Right lobe of liver (tissue), 6 donors: ENCODE data around the gene EHMT2. TPM values are rescaled to one million over a fixed set of nuclear protein-coding genes. Genes with fewer than 3 reads are reported as not detected.

Experiments used
- ATAC-seq, 4 donors: fragments of 200-7000 bp; cut with Tn5 transposase; one replicate each; pipeline ENCODE4 v1.9.1; 2020; ENCODE audit warnings: mild to moderate bottlenecking in 4 of 4, moderate library complexity in 4 of 4
- DNase-seq, 3 donors: peaks; one replicate each; pipeline ENCODE4 v3.0.0-alpha.2; 2020
- H3K27ac ChIP-seq, 3 donors: fragments of 200-600 bp; one replicate each; pipeline ENCODE4 v1.8.0; 2022
- H3K27me3 ChIP-seq, 2 donors: fragments of 200-600 bp; one replicate each; pipeline ENCODE4 v1.8.0; 2022
- H3K36me3 ChIP-seq, 4 donors: fragments of 200-600 bp; sonication (generic) in 1 of 4; one replicate each; pipeline versions ENCODE4 v1.5.1 to v1.8.0; 2017 to 2022; ENCODE audit warnings: control low read depth in 1 of 4
- H3K4me1 ChIP-seq, 4 donors: fragments of 200-600 bp; sonication (generic) in 1 of 4; one replicate each; pipeline versions ENCODE4 v1.5.1 to v1.8.0; 2017 to 2022; ENCODE audit warnings: control low read depth in 1 of 4
- H3K4me3 ChIP-seq, 3 donors: fragments of 200-600 bp; one replicate each; pipeline ENCODE4 v1.8.0; 2022
- H3K9me3 ChIP-seq, 4 donors: fragments of 200-600 bp; sonication (generic) in 1 of 4; one replicate each; pipeline versions ENCODE4 v1.5.1 to v1.8.0; 2017 to 2022; ENCODE audit warnings: control low read depth in 1 of 4
- CTCF ChIP-seq, 4 donors: fragments of 200-600 bp in 3 of 4; fragments of 450-650 bp in 1 of 4; IDR thresholded peaks; one replicate each; pipeline versions ENCODE4 v1.5.1 to v1.8.0; 2016 to 2022; ENCODE audit warnings: antibody characterized with exemption in 4 of 4, mild to moderate bottlenecking in 2 of 4
- POLR2A ChIP-seq: fragments of 450-650 bp; IDR thresholded peaks from one replicate; pipeline ENCODE4 v1.6.1; 2017; ENCODE audit warnings: antibody characterized with exemption, mild to moderate bottlenecking
- WGBS: methylation state at CpG from one replicate; pipeline ENCODE4 v1.1.6; 2018; ENCODE audit warnings: low coverage, low lambda C conversion rate; ENCODE audit not compliant: insufficient coverage; ENCODE audit errors: missing lambda C conversion rate; 5-methylcytosine and 5-hydroxymethylcytosine counted together
- intact Hi-C, 2 donors: fragments of 100-400 bp; cut with DNase I; formaldehyde crosslinking; loops; one replicate each; pipeline versions ENCODE4 v1.11.2 to v1.14.1; 2022
- small RNA-seq, 2 experiments: library from RNA; depleted of rRNA; stranded (forward); fragments of <200 nt; gene quantifications; one replicate each; pipeline ENCODE3, GENCODE V24; 2016
- total RNA-seq, 6 experiments: library from RNA; depleted of rRNA in 2 of 6; stranded (reverse); fragments of >200 nt in 2 of 6; fragmentation: NEBNext Ultra II Directional in 3 of 6; extraction: Animal tissue kit (Norgen Biotek cat#: 25700) in 3 of 6; gene quantifications; one replicate each; pipeline versions ENCODE4 v1.1.0 to v1.2.4, GENCODE V29; 2016 to 2023
- donor health status: DM: no; HTN: yes; CAD: no.
- donor health status: DM: no; HTN: no; CAD: no.
- donor health status: DM: no; HTN: no; CAD: no.
- donor health status: DM: no; HTN: yes; CAD: no.
- donor health status: DM: no; HTN: yes; CAD: no.

EHMT2 gene
- total RNA-seq, 6 experiments from 2014 or later: 10.7 to 20.1 (median 13.3) TPM

GRCh38 chr6:31831350-31832215 lies 65.9 kb downstream of the EHMT2 start:
- TF ChIP-seq POLR2A: no peak
- no peak for TF ChIP-seq CTCF (IDR thresholded peaks at IDR 0.05)
- peak overlapping the region in 2 of 3 donors; percentile 75 to 91 for H3K27ac ChIP-seq
- H3K4me3 ChIP-seq: peak overlapping the region in 1 of 3 donors; percentile 68
- no peak for DNase-seq
- no peaks in the 10 kb centered on the region for H3K27me3 ChIP-seq
- intact Hi-C loops: loop anchor here (10.0 kb wide), 1 partner anchor 57 kb away; the partner anchor contains the start of gene VWA7 (in 2 of the 2)
- peaks cover 0 to 31% (median 6%) of the 10 kb centered on the region in 4 donors for H3K4me1 ChIP-seq
- peaks cover 0 to 3% (median 0%) of the 10 kb centered on the region in 4 donors for H3K36me3 ChIP-seq
- 72% methylated on average over 15 of the region's 15 CpGs for WGBS
- no peak for ATAC-seq
- H3K9me3 ChIP-seq: no peaks in the 10 kb centered on the region

- Histone ChIP-seq H3K9me3 (no peaks in the 10 kb centered on the region), H3K4me3 (peak overlapping the region; percentile 36 to 68 (median 62)), H3K27ac (peak overlapping the region; percentile 75 to 91 (median 90)), H3K4me1 (peaks cover 0 to 31% (median 4%) of the 10 kb centered on the region in 4 donors), H3K27me3 (no peaks in the 10 kb centered on the region), H3K36me3 (peaks cover 0 to 3% (median 0%) of the 10 kb centered on the region in 4 donors)
- intact Hi-C loops: loop anchor here (10.0 kb wide), 1 partner anchor 56 kb away; the partner anchor contains the start of gene VWA7 (in 2 of the 2)
- no peak for DNase-seq
- WGBS: 53% methylated on average over 6 of the region's 6 CpGs
- no peak for TF ChIP-seq POLR2A
- TF ChIP-seq CTCF (IDR thresholded peaks at IDR 0.05): no peak
- no peak for ATAC-seq
Measured at GRCh38 chr6:31830886-31831335, 66.6 kb downstream of the EHMT2 start.

Small RNAs within 50 kb of the gene (small RNA-seq; reads per million reads assigned to genes)
- gene AL645922.1 (0 reads per million in 2 experiments), gene SNORD48 (1,027 to 1,508 reads per million in 2 experiments), gene SNORD52 (0 reads per million in 2 experiments)

Other genes with a start within 250 kb of the EHMT2 start
- gene BAG6, start 245.0 kb downstream of the EHMT2 start, total RNA-seq: 100 to 1,000 TPM; 114 to 196 (median 142) TPM
- 100 to 1,000 TPM; 100 to 182 (median 116) TPM for gene APOM, start 241.8 kb downstream of the EHMT2 start, total RNA-seq
- gene C6orf47, start 236.9 kb downstream of the EHMT2 start, total RNA-seq: 1 to 10 TPM; 6.6 to 8.7 (median 7.6) TPM
- 10 to 100 TPM in 1 of 6 experiments, 1 to 10 TPM in 5; 6.4 to 10.0 (median 8.0) TPM for gene GPANK1, start 232.7 kb downstream of the EHMT2 start, total RNA-seq
- 100 to 1,000 TPM in 2 of 6 experiments, 10 to 100 TPM in 4; 52.5 to 171 (median 64.5) TPM for gene CSNK2B, start 231.6 kb downstream of the EHMT2 start, total RNA-seq
- gene LY6G5B, start 227.7 kb downstream of the EHMT2 start, total RNA-seq: 1 to 10 TPM in 5 of 6 experiments, under 1 TPM in 1; 0.98 to 5.7 (median 2.6) TPM
- 1 to 10 TPM in 3 of 6 experiments, under 1 TPM in 3; 0.68 to 1.6 (median 1.2) TPM for gene LY6G5C, start 216.6 kb downstream of the EHMT2 start, total RNA-seq
- gene ABHD16A, start 194.4 kb downstream of the EHMT2 start, total RNA-seq: 10 to 100 TPM; 29.7 to 34.8 (median 31.2) TPM
- gene LY6G6F, start 190.8 kb downstream of the EHMT2 start, total RNA-seq: not detected
- not detected for gene LY6G6D, start 182.3 kb downstream of the EHMT2 start, total RNA-seq
- gene LY6G6C, start 176.0 kb downstream of the EHMT2 start, total RNA-seq: not detected
- gene MPIG6B, start 174.3 kb downstream of the EHMT2 start, total RNA-seq: under 1 TPM in 2 of 6 experiments, not detected in 4; 0.33 to 0.56 TPM
- 10 to 100 TPM; 16.3 to 27.5 (median 19.1) TPM for gene DDAH2, start 168.4 kb downstream of the EHMT2 start, total RNA-seq
- gene CLIC1, start 161.2 kb downstream of the EHMT2 start, total RNA-seq: 100 to 1,000 TPM in 1 of 6 experiments, 10 to 100 TPM in 5; 36.7 to 123 (median 62.0) TPM
- 1 to 10 TPM; 3.2 to 8.5 (median 4.3) TPM for gene MSH5, start 157.7 kb downstream of the EHMT2 start, total RNA-seq
- 1 to 10 TPM in 2 of 6 experiments, under 1 TPM in 3, not detected in 1; 0.62 to 1.6 (median 0.90) TPM for gene SAPCD1, start 135.0 kb downstream of the EHMT2 start, total RNA-seq
- gene VWA7, start 120.4 kb downstream of the EHMT2 start, total RNA-seq: 1 to 10 TPM; 1.2 to 5.2 (median 2.7) TPM
- gene VARS1, start 101.9 kb downstream of the EHMT2 start, total RNA-seq: 10 to 100 TPM; 31.0 to 58.1 (median 41.0) TPM
- 10 to 100 TPM; 11.0 to 26.1 (median 11.6) TPM for gene LSM2, start 90.7 kb downstream of the EHMT2 start, total RNA-seq
- 1 to 10 TPM in 1 of 6 experiments, under 1 TPM in 5; 0.37 to 1.2 (median 0.56) TPM for gene HSPA1L, start 82.4 kb downstream of the EHMT2 start, total RNA-seq
- gene HSPA1A, start 82.2 kb downstream of the EHMT2 start, total RNA-seq: 100 to 1,000 TPM in 2 of 6 experiments, 10 to 100 TPM in 4; 73.2 to 442 (median 80.2) TPM
- gene HSPA1B, start 70.0 kb downstream of the EHMT2 start, total RNA-seq: 100 to 1,000 TPM in 2 of 6 experiments, 10 to 100 TPM in 4; 41.5 to 144 (median 47.5) TPM
- 10 to 100 TPM; 20.3 to 44.8 (median 34.1) TPM for gene NEU1, start 34.9 kb downstream of the EHMT2 start, total RNA-seq
- gene SLC44A4, start 18.7 kb downstream of the EHMT2 start, total RNA-seq: under 1 TPM in 2 of 6 experiments, not detected in 4; 0.09 to 0.25 TPM
- gene ZBTB12, start 4.4 kb upstream of the EHMT2 start, total RNA-seq: under 1 TPM in 5 of 6 experiments, not detected in 1; 0.25 to 0.82 (median 0.51) TPM
- gene C2, start 30.0 kb upstream of the EHMT2 start, total RNA-seq: 100 to 1,000 TPM; 309 to 739 (median 533) TPM
- gene CFB, start 48.4 kb upstream of the EHMT2 start, total RNA-seq: 1,000 to 10,000 TPM; 1,939 to 4,112 (median 3,131) TPM
- 10 to 100 TPM in 5 of 6 experiments, 1 to 10 TPM in 1; 9.3 to 33.8 (median 18.3) TPM for gene NELFE, start 61.3 kb upstream of the EHMT2 start, total RNA-seq
- 10 to 100 TPM; 26.3 to 73.1 (median 47.1) TPM for gene SKIC2, start 61.5 kb upstream of the EHMT2 start, total RNA-seq
- gene DXO, start 74.4 kb upstream of the EHMT2 start, total RNA-seq: 10 to 100 TPM in 5 of 6 experiments, 1 to 10 TPM in 1; 9.8 to 14.6 (median 12.1) TPM
- gene C4A, start 84.4 kb upstream of the EHMT2 start, total RNA-seq: 1,000 to 10,000 TPM; 1,495 to 2,818 (median 2,205) TPM
- 1,000 to 10,000 TPM; 1,420 to 2,805 (median 2,265) TPM for gene C4B, start 117.1 kb upstream of the EHMT2 start, total RNA-seq
- gene CYP21A2, start 140.7 kb upstream of the EHMT2 start, total RNA-seq: 10 to 100 TPM in 3 of 6 experiments, 1 to 10 TPM in 3; 5.7 to 60.7 (median 14.0) TPM
- gene TNXB, start 211.6 kb upstream of the EHMT2 start, total RNA-seq: 10 to 100 TPM in 3 of 6 experiments, 1 to 10 TPM in 3; 7.2 to 28.3 (median 10.3) TPM
- 10 to 100 TPM; 15.2 to 35.5 (median 33.2) TPM for gene ATF6B, start 230.5 kb upstream of the EHMT2 start, total RNA-seq
- gene FKBPL, start 232.6 kb upstream of the EHMT2 start, total RNA-seq: 1 to 10 TPM; 1.5 to 2.7 (median 2.2) TPM